COLO668 (cell line): ENCODE results near the gene NAA10.
A peak's percentile ranks its signal among the peaks of the same experiment; 100 is the strongest.
"Not testable (repeated sequence)": the region's sequence is repeated elsewhere in the genome, so short reads cannot be mapped to it uniquely, and the experiment has no call there.

Source experiments
- DNase-seq: peaks from one replicate; lab custom pipeline; 2025; ENCODE audit not compliant: unreplicated experiment; lab: John Stamatoyannopoulos, UW

Gene NAA10

GRCh38 chrX:153934762-153935325 lies at the start of gene NAA10:
TSS of gene NAA10 (minus strand) at chrX:153935037. CDS start at chrX:153934904, 133 bp downstream.
- DNase-seq: peak; percentile 94

GRCh38 chrX:153983321-153983801 lies 48.5 kb upstream of the NAA10 start:
- DNase-seq: no peak

GRCh38 chrX:153981771-153982533 lies 47.1 kb upstream of the NAA10 start:
- DNase-seq: no peak

- no peak for DNase-seq
These were observed 46.4 kb upstream of the NAA10 start for GRCh38 chrX:153981231-153981630.

GRCh38 chrX:153980394-153980793 lies 45.6 kb upstream of the NAA10 start:
- DNase-seq: not testable (repeated sequence)

GRCh38 chrX:153974726-153975286 lies 40.0 kb upstream of the NAA10 start:
- no peak for DNase-seq

GRCh38 chrX:153974003-153974725 lies 39.3 kb upstream of the NAA10 start:
- DNase-seq: peak; percentile 11

GRCh38 chrX:153973127-153974002 lies 38.5 kb upstream of the NAA10 start:
- peak; percentile 27 for DNase-seq

GRCh38 chrX:153972368-153973126 lies 37.7 kb upstream of the NAA10 start, which contains the start of gene TMEM187:
TSS of gene TMEM187 (plus strand) at chrX:153972754. CDS start at chrX:153982063, 9,309 bp downstream.
- DNase-seq: peak; percentile 96

GRCh38 chrX:153971450-153972367 lies 36.9 kb upstream of the NAA10 start, which contains the start of gene HCFC1:
TSS of gene HCFC1 (minus strand) at chrX:153971818. CDS start at chrX:153970840, 978 bp downstream.
- DNase-seq: peak; percentile 96

GRCh38 chrX:153971124-153971449 lies 36.2 kb upstream of the NAA10 start:
- DNase-seq: peak; percentile 94

- DNase-seq: peak; percentile 48
These were observed 35.7 kb upstream of the NAA10 start for GRCh38 chrX:153970357-153971123.

- peak; percentile 48 for DNase-seq
These were observed 35.1 kb upstream of the NAA10 start for GRCh38 chrX:153969904-153970356.

GRCh38 chrX:153969125-153969903 lies 34.5 kb upstream of the NAA10 start:
- peak; percentile 24 for DNase-seq

GRCh38 chrX:153968754-153969124 lies 33.9 kb upstream of the NAA10 start:
- peak; percentile 80 for DNase-seq

GRCh38 chrX:153968255-153968654 lies 33.4 kb upstream of the NAA10 start:
- peak; percentile 16 for DNase-seq
